ENCODE data around the gene IGFBP7.
"Not testable (repeated sequence)": the region's sequence is repeated elsewhere in the genome, so short reads cannot be mapped to it uniquely, and the experiment has no call there.

Gene IGFBP7

DNA sequence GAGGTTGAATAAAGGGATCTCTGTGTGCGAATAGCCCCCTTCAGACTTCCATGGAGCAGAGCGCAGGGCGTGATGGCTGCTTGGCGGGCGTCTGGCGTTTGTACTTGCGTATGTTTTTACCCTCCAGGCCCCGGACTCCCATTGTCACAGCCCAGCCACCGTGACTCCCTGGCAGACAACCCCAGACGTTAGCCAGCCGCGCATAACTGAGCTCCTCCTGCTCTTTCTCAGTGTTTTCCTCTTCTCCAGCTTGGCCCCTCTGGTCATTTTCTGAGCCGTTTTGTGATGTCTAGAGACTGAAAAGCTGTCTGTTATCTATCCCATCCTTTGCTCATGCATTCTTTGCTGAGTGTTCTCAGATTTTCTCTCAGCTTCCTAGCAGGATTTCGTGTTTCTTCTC lies 54.3 kb downstream of the IGFBP7 start:
- TF ChIP-seq, protein P1, sequence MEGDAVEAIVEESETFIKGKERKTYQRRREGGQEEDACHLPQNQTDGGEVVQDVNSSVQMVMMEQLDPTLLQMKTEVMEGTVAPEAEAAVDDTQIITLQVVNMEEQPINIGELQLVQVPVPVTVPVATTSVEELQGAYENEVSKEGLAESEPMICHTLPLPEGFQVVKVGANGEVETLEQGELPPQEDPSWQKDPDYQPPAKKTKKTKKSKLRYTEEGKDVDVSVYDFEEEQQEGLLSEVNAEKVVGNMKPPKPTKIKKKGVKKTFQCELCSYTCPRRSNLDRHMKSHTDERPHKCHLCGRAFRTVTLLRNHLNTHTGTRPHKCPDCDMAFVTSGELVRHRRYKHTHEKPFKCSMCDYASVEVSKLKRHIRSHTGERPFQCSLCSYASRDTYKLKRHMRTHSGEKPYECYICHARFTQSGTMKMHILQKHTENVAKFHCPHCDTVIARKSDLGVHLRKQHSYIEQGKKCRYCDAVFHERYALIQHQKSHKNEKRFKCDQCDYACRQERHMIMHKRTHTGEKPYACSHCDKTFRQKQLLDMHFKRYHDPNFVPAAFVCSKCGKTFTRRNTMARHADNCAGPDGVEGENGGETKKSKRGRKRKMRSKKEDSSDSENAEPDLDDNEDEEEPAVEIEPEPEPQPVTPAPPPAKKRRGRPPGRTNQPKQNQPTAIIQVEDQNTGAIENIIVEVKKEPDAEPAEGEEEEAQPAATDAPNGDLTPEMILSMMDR (IDR thresholded peaks at IDR 0.05; ENCODE audit: insufficient read depth, low read length, missing control alignments) = no peak
- CTCF ChIA-PET = interaction anchor here (0.7 to 1.3 kb wide), 2 partner anchors 11 to 39 kb away, joined by 3 to 4 read pairs; no protein-coding TSS in a partner anchor
- POLR2A ChIA-PET = no interaction called here
- no peak overlapping the region for H3K4me3 ChIP-seq (ENCODE audit: low read depth, low read length)
- no peak for DNase-seq (ENCODE audit: low read depth, low spot score)

DNA sequence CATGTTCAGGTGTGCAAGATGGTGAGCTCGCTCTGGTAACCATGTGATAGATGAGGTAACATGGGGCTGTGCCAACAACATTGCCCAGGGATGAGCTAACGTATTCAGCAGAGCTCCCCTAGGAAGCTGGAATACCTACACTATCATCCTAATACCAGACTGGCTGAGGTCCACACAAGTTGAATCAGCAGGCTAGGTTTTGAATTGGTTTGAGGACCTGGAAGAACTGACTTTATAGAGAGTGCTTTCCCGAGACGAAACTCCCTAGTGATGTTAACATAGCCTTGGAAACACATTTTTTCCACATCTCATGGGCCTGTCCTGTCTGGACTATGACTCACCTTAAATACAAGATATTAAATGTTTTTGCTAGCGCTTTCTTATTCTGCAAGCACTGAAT lies 56.7 kb downstream of the IGFBP7 start:
- TF ChIP-seq, protein P1 (IDR thresholded peaks at IDR 0.05; ENCODE audit: insufficient read depth, low read length, missing control alignments) = no peak
- CTCF ChIA-PET = interaction anchor here (1.0 to 1.5 kb wide), 2 partner anchors 19 to 20 kb away, joined by 3 read pairs; no protein-coding TSS in a partner anchor
- DNase-seq (ENCODE audit: low read depth, low spot score) = no peak
- no peak overlapping the region for H3K4me3 ChIP-seq (ENCODE audit: low read depth, low read length)
- POLR2A ChIA-PET = interaction anchor here (0.8 kb wide), 1 partner anchor 12 kb away, joined by 5 read pairs; no protein-coding TSS in a partner anchor

DNA sequence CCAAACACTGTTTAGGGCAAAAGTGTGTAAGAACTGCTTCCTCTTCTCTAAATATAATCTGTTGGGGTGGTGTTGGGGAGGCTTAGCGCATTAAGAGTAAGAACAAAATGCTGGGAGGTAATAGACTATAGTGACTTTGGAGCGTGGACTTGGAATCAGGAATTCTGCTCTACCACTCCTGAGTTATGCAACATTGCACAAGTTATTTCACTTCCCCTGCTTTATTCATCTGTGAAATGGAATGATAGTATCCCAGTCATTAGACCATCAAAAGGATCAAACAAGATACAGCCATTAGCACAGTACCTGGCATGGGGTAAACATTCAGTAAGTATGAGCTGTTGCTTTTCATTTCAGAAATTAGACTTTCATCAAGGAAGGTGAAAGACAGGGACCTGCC lies 58.7 kb downstream of the IGFBP7 start:
- ChIA-PET CTCF (interaction anchor here (1.3 to 4.2 kb wide), 3 partner anchors 13 to 112 kb away, joined by 3 to 20 read pairs (median 5); no protein-coding TSS in a partner anchor), POLR2A (interaction anchor here (0.8 kb wide), 1 partner anchor 35 kb away, joined by 3 read pairs; no protein-coding TSS in a partner anchor)
- DNase-seq (ENCODE audit: low read depth, low spot score) = no peak
- H3K4me3 ChIP-seq (ENCODE audit: low read depth, low read length) = no peak overlapping the region
- TF ChIP-seq, protein P1 (IDR thresholded peaks at IDR 0.05; ENCODE audit: insufficient read depth, low read length, missing control alignments) = no peak

DNA sequence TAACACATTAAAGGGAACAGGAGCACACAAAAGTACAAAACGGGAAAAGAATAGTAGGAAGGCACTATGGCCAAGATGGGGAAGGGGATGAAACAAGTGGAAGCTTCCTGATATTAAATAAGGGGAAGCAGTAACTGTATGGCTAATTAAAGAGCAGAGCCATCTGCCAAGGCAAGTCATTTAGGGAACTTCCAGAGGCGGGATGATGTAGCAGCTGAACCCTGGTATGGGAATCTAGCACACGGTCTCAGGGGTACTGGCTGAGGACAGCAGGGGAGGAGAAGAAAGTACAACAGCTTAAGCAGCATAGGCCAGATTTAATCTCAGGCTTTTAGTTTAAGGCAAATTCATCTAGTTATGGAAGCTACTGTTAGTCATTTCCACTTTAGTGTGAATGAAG lies 59.1 kb downstream of the IGFBP7 start:
- TF ChIP-seq, protein P1 (IDR thresholded peaks at IDR 0.05; ENCODE audit: insufficient read depth, low read length, missing control alignments) = no peak
- ChIA-PET CTCF (interaction anchor here (1.3 to 4.2 kb wide), 3 partner anchors 11 to 113 kb away, joined by 3 to 20 read pairs (median 3); no protein-coding TSS in a partner anchor), POLR2A (interaction anchor here (0.8 kb wide), 1 partner anchor 36 kb away, joined by 3 read pairs; no protein-coding TSS in a partner anchor)
- no peak overlapping the region for H3K4me3 ChIP-seq (ENCODE audit: low read depth, low read length)
- DNase-seq (ENCODE audit: low read depth, low spot score) = no peak

DNA sequence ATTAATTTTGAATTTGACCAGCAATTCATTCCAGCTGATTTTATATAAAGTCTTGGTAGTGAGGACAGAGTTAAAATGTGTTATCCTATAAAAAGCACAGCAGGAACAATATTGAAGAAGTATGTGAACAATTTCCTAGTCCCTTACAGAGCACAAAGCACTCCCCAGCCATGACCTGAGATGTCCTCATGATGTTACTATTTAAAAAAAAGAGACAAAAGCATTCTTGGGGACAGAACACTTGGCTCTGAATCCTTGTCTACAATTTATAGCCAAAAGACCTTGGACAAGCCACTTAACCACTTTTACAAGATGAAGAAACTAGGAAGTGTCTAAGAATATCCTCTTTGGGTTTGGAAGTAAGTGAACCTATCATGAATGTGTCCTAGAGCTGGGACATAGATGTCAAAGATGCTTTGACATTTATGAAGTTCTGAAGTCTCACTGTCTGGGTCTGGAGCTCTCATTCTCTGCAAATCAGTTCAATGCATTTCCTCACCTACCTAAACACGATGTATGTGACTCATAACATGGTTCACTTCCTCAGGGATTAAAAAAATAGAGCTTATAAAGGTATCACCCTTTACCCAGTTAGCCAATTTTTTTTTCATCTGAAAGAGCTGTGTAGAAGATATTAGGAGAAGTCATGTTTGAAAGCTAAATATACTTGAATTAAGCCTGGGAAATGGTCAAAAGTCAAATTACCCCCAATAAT lies 61.4 kb downstream of the IGFBP7 start:
- ChIA-PET POLR2A (interaction anchor here (0.6 to 0.9 kb wide), 2 partner anchors 16 to 57 kb away, joined by 4 to 5 read pairs; no protein-coding TSS in a partner anchor), CTCF (interaction anchor here (0.5 to 4.2 kb wide), 4 partner anchors 11 to 115 kb away, joined by 3 to 20 read pairs (median 6); no protein-coding TSS in a partner anchor)
- TF ChIP-seq, protein P1 (IDR thresholded peaks at IDR 0.05; ENCODE audit: insufficient read depth, low read length, missing control alignments) = no peak
- H3K4me3 ChIP-seq (ENCODE audit: low read depth, low read length) = no peak overlapping the region
- no peak for DNase-seq (ENCODE audit: low read depth, low spot score)

DNA sequence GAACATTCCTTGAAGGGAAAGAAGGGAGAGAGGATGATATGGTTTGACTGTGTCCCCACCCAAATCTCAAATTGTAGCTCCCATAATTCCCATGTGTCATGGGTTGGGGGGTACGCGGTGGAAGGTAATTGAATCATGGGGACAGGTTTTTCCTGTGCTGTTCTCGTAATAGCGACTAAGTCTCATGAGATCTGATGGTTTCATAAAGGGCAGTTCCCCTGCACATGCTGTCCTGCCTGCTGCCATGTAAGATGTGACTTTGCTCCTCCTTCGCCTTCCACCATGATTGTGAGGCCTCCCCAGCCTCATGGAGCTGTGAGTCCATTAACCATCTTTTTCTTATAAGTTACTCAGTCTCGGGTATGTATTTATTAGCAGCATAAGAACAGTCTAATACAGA lies 63.1 kb downstream of the IGFBP7 start:
- CTCF ChIA-PET = interaction anchor here (1.3 to 2.0 kb wide), 2 partner anchors 10 to 116 kb away, joined by 3 to 8 read pairs; no protein-coding TSS in a partner anchor
- H3K4me3 ChIP-seq (ENCODE audit: low read depth, low read length); DNase-seq (ENCODE audit: low read depth, low spot score): not testable (repeated sequence)
- POLR2A ChIA-PET = interaction anchor here (1.0 kb wide), 1 partner anchor 34 kb away, joined by 4 read pairs; no protein-coding TSS in a partner anchor

All from AG04449 (cell line).